Measurements from ENCODE around the gene ERP27. TPM values are rescaled to one million over a fixed set of nuclear protein-coding genes. Genes with fewer than 3 reads are reported as not detected.

ERP27 gene
- total RNA-seq, 2 donors from 2014 or later = 9.9 to 14.9 TPM

DNA sequence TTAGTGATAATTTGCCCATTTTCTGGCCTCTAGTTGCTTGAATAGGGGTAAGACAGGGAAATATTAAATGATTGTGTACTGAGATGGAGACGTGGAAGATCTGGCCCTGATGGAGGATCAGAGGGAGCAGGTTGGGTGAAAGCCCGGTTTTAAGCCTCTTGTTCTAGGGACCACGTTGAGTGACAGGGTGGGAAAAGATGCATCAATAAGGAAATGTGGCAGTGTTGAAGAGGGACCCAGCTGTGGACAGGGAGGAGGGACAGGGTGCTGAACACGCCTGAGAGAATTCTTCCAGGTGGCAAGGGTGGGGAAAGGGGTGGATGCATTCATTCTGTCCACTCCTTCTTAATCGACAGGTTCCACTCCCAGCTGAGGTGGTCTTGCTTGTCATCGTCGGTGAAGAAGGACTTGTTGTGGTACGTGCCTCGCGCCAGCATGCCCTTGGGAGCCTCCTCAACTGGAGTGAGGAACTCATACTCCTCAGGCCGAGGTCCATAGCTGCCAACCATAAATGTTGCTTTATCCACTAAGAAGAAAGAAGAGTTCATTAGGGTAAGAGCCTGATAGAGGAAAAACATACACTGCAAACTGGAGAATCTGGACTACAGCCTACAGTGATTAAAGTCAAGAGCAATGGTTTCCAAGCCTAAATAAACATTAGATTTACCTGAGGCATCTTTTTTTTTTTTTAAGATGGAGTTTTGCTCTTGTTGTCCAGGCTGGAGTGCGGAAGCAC lies 4.0 kb upstream of the ERP27 start:
- ATAC-seq (peak; percentile 11), DNase-seq (no peak)
- no peaks in the 10 kb centered on the region for H3K9me3 ChIP-seq (ENCODE audit: control insufficient read depth, low read length, poor library complexity, severe bottlenecking)
- Mint-ChIP-seq H3K27ac (peak overlapping the region; percentile 100), H3K4me3 (peak overlapping the region; percentile 69), H3K4me1 (peaks cover 55% of the 10 kb centered on the region), H3K27me3 (no peaks in the 10 kb centered on the region), H3K36me3 (ENCODE audit: low read depth) (peaks cover 18% of the 10 kb centered on the region)

DNA sequence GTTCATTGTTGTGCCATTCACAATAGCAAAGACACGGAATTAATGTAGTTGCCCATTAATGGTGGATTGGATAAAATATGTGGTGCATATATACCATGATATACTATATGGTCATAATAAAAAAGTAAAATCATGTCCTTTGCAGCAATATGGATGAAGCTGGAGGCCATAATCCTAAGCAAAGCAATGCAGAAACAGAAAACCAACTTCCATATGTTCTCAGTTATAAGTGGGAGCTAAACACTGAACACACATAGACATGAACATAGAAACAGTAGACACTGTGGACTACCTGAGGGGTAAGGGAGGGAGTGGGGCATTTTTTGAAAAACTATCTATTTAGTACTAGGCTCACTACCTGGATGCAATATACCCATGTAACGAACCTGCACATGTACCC lies 3.0 kb upstream of the ERP27 start:
- DNase-seq = no peak
- Mint-ChIP-seq H3K4me3 (peak overlapping the region; percentile 62), H3K4me1 (peaks cover 49% of the 10 kb centered on the region), H3K27ac (peak overlapping the region; percentile 100), H3K27me3 (no peaks in the 10 kb centered on the region), H3K36me3 (ENCODE audit: low read depth) (peaks cover 17% of the 10 kb centered on the region)
- H3K9me3 ChIP-seq (ENCODE audit: control insufficient read depth, low read length, poor library complexity, severe bottlenecking) = no peaks in the 10 kb centered on the region
- peak; percentile 16 for ATAC-seq

DNA sequence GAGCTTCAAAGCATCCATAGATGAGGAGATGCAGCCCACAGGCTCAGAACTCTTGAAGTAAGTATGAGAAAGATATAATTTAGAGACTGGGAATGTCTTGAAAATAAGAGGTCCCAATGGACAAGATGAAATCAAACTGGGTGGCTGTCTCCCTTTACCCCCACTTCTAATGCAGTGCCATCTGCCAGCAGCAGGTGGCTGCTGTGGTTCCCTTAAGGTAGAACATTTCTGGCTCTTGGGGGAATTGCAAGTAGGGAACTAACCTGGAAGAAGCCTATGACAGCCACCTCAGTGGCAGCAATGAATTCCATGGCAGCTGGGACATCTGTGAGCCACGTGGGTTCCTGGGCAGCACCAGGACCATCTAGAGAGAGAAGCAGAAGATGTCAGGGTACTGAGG lies 648 bp downstream of the ERP27 start:
- Mint-ChIP-seq H3K4me3 (peak overlapping the region; percentile 75), H3K4me1 (peaks cover 51% of the 10 kb centered on the region), H3K36me3 (ENCODE audit: low read depth) (peaks cover 17% of the 10 kb centered on the region), H3K27ac (peak overlapping the region; percentile 100), H3K27me3 (no peaks in the 10 kb centered on the region)
- ATAC-seq (peak; percentile 56), DNase-seq (no peak)
- no peaks in the 10 kb centered on the region for H3K9me3 ChIP-seq (ENCODE audit: control insufficient read depth, low read length, poor library complexity, severe bottlenecking)

- DNase-seq (no peak), ATAC-seq (no peak)
- H3K36me3 Mint-ChIP-seq (ENCODE audit: low read depth) = peaks cover 18% of the 10 kb centered on the region
- peak overlapping the region; percentile 100 for H3K27ac Mint-ChIP-seq
- H3K4me1 Mint-ChIP-seq = peaks cover 50% of the 10 kb centered on the region
- no peaks in the 10 kb centered on the region for H3K9me3 ChIP-seq (ENCODE audit: control insufficient read depth, low read length, poor library complexity, severe bottlenecking)
- no peaks in the 10 kb centered on the region for H3K27me3 Mint-ChIP-seq
- H3K4me3 Mint-ChIP-seq = no peak overlapping the region
Measured at GRCh38 chr12:14937014-14937413, 1.3 kb downstream of the ERP27 start.

DNA sequence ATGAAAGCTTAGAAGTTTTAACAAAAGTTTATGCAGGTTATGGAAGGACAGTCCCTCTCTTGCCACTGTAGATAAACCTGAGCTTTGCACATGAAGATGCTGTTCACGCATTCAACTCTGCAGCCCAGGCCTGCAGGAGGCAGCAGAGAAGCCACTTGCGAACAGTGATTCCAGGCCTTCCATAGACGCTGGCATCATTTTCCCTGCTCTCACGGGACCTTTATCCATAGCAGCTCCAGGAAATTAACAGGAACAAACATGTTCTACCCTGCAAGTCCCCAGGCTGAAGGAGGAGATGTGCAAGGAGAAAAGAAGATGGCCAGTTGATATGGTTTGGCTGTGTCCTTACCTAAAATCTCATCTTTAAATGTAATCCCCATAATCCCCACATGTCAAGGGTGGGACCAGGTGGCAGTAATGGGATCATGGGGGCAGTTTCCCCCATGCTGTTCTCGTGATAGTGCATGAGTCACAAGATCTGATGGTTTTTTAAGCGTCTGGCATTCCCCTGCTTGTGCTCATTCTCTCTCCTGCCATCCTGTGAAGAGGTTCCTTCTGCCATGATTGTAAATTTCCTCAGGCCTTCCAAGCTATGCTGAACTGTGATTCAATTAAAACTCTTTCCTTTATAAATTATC lies 2.0 kb downstream of the ERP27 start:
- no peak for DNase-seq
- Mint-ChIP-seq H3K27ac (peak overlapping the region; percentile 79), H3K4me1 (peaks cover 47% of the 10 kb centered on the region), H3K36me3 (ENCODE audit: low read depth) (peaks cover 15% of the 10 kb centered on the region), H3K27me3 (no peaks in the 10 kb centered on the region), H3K4me3 (no peak overlapping the region)
- H3K9me3 ChIP-seq (ENCODE audit: control insufficient read depth, low read length, poor library complexity, severe bottlenecking) = no peaks in the 10 kb centered on the region
- ATAC-seq = no peak

- no peaks in the 10 kb centered on the region for H3K9me3 ChIP-seq (ENCODE audit: control insufficient read depth, low read length, poor library complexity, severe bottlenecking)
- no peaks in the 10 kb centered on the region for H3K27me3 Mint-ChIP-seq
- H3K27ac Mint-ChIP-seq = no peak overlapping the region
- H3K36me3 Mint-ChIP-seq (ENCODE audit: low read depth) = peaks cover 12% of the 10 kb centered on the region
- ATAC-seq (no peak), DNase-seq (no peak)
- H3K4me3 Mint-ChIP-seq = no peak overlapping the region
- H3K4me1 Mint-ChIP-seq = peaks cover 39% of the 10 kb centered on the region
Measured at GRCh38 chr12:14935031-14935430, 3.3 kb downstream of the ERP27 start.

- Mint-ChIP-seq H3K4me3 (no peak overlapping the region), H3K27me3 (no peaks in the 10 kb centered on the region), H3K27ac (peak overlapping the region; percentile 75), H3K36me3 (ENCODE audit: low read depth) (peaks cover 12% of the 10 kb centered on the region), H3K4me1 (peaks cover 34% of the 10 kb centered on the region)
- no peaks in the 10 kb centered on the region for H3K9me3 ChIP-seq (ENCODE audit: control insufficient read depth, low read length, poor library complexity, severe bottlenecking)
- DNase-seq = no peak
- no peak for ATAC-seq
Measured at GRCh38 chr12:14934511-14934910, 3.8 kb downstream of the ERP27 start.

GRCh38 chr12:14931791-14932560 lies 6.4 kb downstream of the ERP27 start:
- no peaks in the 10 kb centered on the region for H3K9me3 ChIP-seq (ENCODE audit: control insufficient read depth, low read length, poor library complexity, severe bottlenecking)
- Mint-ChIP-seq H3K36me3 (ENCODE audit: low read depth) (peaks cover 18% of the 10 kb centered on the region), H3K4me3 (peak overlapping the region; percentile 28), H3K4me1 (peaks cover 20% of the 10 kb centered on the region), H3K27ac (peak overlapping the region; percentile 75), H3K27me3 (no peaks in the 10 kb centered on the region)
- DNase-seq (no peak), ATAC-seq (no peak)

- Mint-ChIP-seq H3K4me3 (no peak overlapping the region), H3K27ac (no peak overlapping the region), H3K36me3 (ENCODE audit: low read depth) (peaks cover 18% of the 10 kb centered on the region), H3K27me3 (no peaks in the 10 kb centered on the region), H3K4me1 (peaks cover 20% of the 10 kb centered on the region)
- ATAC-seq (no peak), DNase-seq (no peak)
- no peaks in the 10 kb centered on the region for H3K9me3 ChIP-seq (ENCODE audit: control insufficient read depth, low read length, poor library complexity, severe bottlenecking)
Measured at GRCh38 chr12:14931359-14931758, 7.0 kb downstream of the ERP27 start.

DNA sequence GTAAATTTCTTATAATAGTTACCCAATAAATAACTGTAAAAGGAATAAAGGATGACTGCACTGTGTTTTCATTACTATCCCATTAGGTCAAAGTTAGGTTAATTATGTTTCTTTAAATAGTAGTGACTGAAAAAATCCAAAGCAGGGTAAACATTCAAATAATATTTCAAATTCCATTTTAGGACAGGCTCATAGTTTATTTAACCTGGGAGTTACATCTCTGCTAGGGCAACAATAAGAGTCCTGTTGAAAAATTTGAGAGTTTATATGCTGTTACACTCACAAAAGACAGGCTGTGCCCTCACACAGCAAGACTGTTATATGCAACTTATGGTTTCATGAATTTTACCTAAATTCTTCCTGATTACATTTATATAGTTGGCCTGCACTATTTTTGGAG lies 8.0 kb downstream of the ERP27 start:
- no peaks in the 10 kb centered on the region for H3K27me3 Mint-ChIP-seq
- peaks cover 20% of the 10 kb centered on the region for H3K4me1 Mint-ChIP-seq
- DNase-seq = no peak
- no peak overlapping the region for H3K4me3 Mint-ChIP-seq
- ATAC-seq = no peak
- peaks cover 18% of the 10 kb centered on the region for H3K36me3 Mint-ChIP-seq (ENCODE audit: low read depth)
- no peaks in the 10 kb centered on the region for H3K9me3 ChIP-seq (ENCODE audit: control insufficient read depth, low read length, poor library complexity, severe bottlenecking)
- no peak overlapping the region for H3K27ac Mint-ChIP-seq

- ATAC-seq = no peak
Measured at GRCh38 chr12:14928931-14929330, 9.4 kb downstream of the ERP27 start.

DNA sequence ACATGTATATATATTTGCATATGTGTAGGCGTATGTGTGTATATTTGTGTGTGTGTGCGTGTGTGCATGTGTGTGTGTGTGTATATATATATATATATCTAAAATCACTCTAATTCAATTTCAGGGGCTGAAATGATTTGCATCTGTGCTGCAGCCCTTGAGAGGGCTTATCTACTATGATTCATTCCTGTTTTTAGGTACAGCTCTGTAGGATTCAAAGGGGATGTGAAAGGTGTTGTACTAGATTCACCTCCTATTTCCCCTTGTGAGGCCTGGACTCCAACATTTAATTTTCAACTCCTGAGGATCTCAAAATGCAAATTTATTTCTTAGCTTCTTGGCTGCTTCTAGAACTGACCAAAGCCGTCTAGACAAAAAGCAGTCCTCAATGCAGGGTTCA lies 11.1 kb downstream of the ERP27 start:
- H3K9me3 ChIP-seq (ENCODE audit: control insufficient read depth, low read length, poor library complexity, severe bottlenecking) = no peaks in the 10 kb centered on the region
- Mint-ChIP-seq H3K4me1 (peaks cover 13% of the 10 kb centered on the region), H3K27me3 (no peaks in the 10 kb centered on the region), H3K27ac (no peak overlapping the region), H3K4me3 (no peak overlapping the region), H3K36me3 (ENCODE audit: low read depth) (peaks cover 12% of the 10 kb centered on the region)
- DNase-seq = no peak
- ATAC-seq = no peak

More at GRCh38 chr12:14928931-14929330, 9.4 kb downstream of the ERP27 start:
- no peaks in the 10 kb centered on the region for H3K9me3 ChIP-seq (ENCODE audit: control insufficient read depth, low read length, poor library complexity, severe bottlenecking)
- DNase-seq = no peak
- no peak overlapping the region for H3K27ac Mint-ChIP-seq
- peaks cover 21% of the 10 kb centered on the region for H3K4me1 Mint-ChIP-seq
- H3K36me3 Mint-ChIP-seq (ENCODE audit: low read depth) = peaks cover 19% of the 10 kb centered on the region
- H3K27me3 Mint-ChIP-seq = no peaks in the 10 kb centered on the region
- no peak overlapping the region for H3K4me3 Mint-ChIP-seq

DNA sequence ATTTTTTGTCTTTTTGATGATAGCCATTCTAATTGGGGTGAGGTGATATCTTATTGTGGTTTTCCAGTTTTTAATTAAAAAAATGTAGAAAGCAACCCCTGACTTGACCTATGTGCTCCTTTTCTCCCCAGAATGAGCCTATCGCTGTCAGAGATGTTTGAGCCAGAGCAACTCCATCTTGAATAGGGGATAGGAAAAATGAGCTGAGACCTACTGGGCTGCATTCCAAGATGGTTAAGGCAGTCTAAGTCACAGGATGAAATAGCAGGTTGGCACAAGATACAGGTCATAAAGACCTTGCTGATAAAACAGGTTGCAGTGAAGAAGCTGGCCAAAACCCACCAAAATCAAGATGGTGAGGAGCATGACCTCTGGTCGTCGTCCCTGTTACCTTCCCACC lies 13.8 kb downstream of the ERP27 start:
- no peak overlapping the region for H3K4me3 Mint-ChIP-seq
- H3K27me3 Mint-ChIP-seq = no peaks in the 10 kb centered on the region
- H3K4me1 Mint-ChIP-seq = peaks cover 21% of the 10 kb centered on the region
- no peak overlapping the region for H3K27ac Mint-ChIP-seq
- H3K9me3 ChIP-seq (ENCODE audit: control insufficient read depth, low read length, poor library complexity, severe bottlenecking) = no peaks in the 10 kb centered on the region
- peaks cover 17% of the 10 kb centered on the region for H3K36me3 Mint-ChIP-seq (ENCODE audit: low read depth)
- no peak for DNase-seq
- ATAC-seq = no peak
